GM21529 (cell line): ENCODE data around the gene SRR.
"Not testable (repeated sequence)": the region's sequence is repeated elsewhere in the genome, so short reads cannot be mapped to it uniquely, and the experiment has no call there.

Source experiments
- ATAC-seq: cut with Tn5 transposase; IDR thresholded peaks from one replicate; pipeline ENCODE4 v1.9.1; 2021; ENCODE audit not compliant: unreplicated experiment

The SRR gene

DNA sequence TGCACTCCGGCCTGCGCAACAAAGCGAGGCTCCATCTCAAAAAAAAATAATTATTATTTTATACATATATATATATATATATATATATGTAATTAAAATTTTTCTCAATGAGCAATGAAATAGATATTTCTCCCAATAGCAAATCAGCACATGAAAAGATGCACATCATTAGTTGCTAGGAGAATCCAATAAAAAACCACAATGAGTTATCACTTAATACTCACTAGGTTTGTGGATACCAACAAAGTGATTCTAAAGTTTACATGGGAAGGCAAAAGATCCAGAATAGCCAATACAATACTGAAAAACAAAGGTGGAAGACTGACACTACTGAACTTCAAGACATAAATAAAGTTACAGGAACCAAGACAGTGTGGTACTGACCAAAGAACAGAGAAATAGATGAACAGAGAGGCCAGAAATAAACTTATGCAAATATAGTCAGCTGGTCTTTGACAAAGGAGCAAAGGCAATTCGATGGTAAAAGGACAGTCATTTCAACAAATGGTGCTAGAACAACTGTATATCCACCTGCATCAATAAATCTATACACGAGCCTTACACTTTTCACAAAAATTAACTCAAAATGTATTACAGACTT is 13.8 kb upstream of the SRR start:
- no peak for ATAC-seq

DNA sequence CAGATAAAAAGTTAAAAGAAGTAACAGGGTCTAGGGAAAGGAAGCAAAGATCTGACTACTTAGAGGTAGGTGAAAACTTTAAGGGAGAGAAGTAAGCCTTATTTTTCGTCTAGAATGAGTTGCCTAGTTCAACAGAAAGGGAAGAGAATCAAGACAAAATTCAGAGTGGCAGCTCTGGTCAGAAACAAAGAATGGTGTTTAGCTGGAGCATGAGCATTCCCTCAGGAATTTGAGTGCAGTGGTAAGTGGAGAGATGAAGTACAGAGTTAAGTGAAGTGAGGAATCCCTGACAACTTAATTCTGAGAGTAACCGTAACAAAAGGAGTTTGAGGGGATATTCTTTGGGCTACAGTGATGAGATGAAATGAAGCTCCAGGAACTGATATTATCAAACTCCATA is 11.7 kb upstream of the SRR start:
- ATAC-seq = no peak

DNA sequence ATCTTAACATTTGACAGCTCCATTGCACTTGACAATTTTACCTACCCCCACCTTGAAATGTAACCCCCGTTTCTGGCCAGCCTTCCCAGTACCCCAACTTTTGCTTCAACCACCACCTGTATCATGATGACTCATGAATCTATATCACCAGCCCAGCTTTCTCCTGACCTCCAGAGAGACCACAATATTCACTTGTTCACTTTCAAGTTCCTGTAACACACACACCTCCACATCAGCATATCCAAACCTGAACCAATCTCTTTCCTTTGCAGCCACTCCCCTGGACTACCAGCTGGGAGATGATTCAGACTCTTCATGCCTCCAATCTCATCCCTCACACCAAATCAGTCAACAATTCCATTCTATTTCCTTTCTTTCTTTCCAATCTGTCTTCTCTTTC is 8.2 kb upstream of the SRR start:
- no peak for ATAC-seq

DNA sequence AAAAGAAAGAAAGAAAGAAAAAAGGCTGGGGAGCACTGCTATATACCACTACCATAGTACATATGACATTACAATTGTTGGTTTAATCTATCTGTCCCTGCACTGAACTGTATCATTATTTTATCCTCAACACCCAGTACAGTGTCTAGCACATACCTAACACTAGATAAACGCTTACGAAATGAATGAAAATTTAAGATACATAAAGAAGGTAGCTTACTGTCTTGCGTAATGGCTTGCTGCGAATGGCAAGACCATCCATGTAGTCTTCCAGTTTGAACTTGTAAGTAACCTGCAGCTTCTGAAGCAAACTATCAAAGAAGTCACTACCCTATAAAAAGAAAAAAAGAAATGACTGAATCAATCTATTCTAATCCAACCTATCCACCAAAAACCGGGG is 6.7 kb upstream of the SRR start:
- ATAC-seq = no peak

DNA sequence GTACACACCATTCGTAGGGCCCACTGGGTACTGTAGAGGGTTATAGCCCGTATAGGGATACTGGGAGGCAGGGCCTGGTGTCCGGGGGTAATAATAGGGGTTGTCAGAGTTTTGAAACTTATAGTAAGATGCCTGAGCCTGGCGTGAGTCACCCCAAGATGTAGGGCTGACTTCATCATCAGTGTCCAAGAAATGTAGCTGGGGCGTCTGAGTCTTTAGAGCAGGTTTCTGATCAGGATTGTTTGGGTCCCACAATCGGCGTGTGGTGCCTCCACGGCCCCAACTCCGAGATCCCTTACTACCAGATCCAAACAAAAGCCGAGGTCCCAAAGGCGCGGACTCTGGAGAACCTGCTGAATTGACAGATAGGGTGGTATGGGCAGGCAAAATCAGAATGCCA is 4.6 kb upstream of the SRR start:
- ATAC-seq = no peak

DNA sequence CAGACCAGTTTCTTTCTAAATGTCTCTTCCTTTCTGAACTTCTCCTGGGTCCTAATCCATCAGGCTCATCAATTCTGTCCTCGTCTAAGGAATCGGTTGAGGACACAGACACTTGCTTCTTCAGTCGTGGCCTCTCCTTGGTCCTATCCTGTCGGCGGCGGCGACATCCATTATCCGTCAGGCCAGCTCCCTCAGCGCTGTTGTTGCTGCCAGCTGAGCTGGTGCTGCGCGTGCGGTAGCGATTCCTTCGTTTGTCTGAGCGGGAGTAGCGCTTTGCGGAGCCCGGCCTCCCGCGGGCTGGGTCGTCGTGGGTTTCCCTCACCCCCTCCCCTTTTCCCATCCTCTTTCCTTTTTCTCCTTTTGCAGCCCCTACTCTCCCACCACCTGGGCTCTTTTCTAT is 4.0 kb upstream of the SRR start:
- no peak for ATAC-seq

DNA sequence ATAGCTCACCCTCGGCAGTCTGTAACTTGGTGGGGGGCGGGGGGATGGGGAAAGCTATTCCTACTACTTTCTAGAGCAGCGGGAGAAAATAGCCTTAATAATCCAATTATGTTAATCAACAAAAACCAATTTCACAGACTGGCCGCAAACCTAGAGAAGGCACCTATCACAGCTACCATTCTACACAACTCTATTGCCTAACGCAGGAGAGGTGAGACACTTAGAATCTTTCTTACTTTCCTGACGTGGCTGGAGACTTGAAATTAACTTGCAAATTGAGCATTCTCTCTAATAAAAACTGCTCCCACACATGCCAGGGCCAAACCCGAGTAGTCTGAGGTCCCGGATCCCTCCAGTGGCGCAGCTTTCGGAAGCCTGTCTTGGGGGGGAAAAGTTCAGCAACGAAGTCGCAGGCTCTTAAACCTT is 959 bp upstream of the SRR start:
- peak; percentile 10 for ATAC-seq

DNA sequence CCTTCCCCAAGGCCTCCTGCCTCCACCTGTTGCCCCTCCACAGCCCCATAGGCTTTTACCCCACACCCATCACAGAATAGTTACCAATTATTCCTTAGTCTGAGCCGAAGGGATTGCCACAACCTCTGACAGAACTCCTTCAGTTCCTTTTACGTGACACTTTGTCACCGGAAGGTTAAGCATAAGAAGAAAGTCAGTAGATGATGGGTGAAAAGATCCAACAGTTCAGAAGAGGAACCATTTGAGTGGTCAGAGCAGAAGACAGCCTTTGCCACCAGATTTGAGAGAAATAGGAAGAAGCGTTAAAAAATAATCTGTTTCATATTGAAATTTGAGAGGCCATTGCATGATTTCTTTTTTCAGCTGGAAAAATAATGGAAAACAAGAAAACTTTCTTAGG is 1.2 kb downstream of the SRR start:
- ATAC-seq = no peak

DNA sequence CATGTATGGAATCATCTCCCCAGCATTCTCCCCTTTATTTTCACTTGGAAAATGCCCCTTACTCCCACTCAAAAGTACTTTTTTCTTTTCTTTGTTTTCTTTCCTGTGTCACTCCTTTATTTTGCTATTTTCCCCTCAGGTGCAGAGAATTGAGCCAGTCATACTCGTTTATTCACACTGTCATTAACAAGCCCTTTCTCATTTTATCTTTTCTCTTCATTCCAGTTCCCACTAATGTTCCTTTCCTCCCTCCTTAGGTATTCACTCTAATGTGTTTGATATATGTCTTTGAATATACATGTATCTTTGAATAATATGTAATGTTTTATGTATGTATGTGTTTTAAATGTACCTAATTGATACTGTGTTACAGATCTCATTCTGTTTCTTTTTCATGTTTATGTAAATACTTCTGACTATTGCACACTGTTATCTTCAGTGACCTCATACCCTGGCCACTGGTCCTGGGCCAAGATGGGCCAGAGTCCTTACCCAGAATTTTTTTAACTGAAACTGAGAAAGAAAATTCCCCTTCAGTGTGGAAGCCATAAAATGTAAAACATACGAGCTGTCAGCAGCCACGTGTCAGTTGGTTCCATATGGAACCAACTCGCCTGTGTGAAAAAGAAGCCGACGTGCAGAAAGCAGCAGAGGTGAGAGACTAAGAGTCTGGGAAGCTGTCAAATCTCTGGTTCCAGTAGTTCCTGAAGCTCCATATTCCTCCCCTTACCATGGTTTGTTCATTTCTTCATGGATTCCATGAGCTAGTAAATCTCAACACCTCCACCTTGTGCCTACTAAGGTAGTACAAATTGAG is 5.8 kb downstream of the SRR start:
- no peak for ATAC-seq

DNA sequence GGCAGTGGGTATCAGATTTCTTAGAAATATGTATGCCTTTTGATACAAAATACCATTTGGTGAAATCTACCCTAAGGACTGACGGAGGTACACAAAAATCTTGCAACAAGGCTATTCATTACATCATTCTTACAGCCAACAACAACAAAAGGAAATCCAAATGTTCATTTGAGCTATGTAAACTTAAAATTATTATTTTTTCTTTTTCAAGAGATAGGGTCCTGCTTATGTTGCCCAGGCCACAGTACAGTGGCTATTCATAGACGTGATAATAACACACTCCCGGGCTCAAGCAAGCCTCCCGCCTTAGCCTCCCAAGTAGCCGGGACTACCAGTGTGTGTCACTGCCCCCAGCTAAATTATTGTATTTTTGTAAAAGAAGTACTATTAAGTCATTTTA is 9.0 kb downstream of the SRR start:
- ATAC-seq = no peak

DNA sequence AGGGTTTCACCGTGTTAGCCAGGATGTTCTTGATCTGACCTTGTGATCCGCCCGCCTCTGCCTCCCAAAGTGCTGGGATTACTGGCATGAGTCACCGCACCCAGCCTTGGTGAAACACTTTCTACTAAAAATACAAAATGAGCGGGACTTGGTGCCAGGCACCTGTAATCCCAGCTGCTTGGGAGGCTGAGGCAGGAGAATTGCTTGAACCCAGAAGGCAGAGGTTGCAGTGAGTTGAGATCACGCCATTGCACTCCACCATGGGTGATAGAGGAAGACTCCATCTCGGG is 13.1 kb downstream of the SRR start:
- not testable (repeated sequence) for ATAC-seq

DNA sequence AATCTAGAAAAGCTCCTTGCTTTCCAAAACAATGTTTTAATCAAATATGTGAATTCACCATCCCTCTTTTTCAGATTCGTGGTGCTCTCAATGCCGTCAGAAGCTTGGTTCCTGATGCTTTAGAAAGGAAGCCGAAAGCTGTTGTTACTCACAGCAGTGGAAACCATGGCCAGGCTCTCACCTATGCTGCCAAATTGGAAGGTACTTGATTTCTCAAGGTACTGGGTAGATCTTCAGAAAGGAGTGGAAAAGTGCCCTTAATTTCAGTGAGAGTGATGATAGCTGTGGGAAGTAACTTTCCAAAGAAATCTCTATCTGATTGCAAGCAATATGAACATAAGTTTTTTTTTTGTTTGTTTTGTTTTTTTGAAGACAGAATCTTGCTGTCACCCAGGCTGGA is 14.0 kb downstream of the SRR start:
- no peak for ATAC-seq

DNA sequence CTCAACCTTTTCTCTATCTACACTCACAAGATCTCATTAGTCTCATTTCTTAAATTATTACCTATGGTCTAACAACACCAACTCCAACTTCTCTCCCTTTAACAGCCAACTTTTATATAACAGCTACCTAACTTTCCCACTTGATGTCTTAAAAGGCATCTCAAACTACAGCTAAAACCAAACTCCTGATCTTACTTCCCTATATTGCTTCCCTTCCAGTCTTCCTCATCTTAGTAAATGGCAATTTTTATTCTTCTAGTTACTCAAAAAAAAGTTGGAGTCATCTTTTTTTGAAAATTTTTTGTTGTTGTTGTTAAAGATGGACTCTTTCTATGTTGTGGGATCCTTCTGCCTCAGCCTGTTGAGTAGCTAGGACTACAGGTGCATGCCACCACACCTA is 15.3 kb downstream of the SRR start:
- no peak for ATAC-seq

DNA sequence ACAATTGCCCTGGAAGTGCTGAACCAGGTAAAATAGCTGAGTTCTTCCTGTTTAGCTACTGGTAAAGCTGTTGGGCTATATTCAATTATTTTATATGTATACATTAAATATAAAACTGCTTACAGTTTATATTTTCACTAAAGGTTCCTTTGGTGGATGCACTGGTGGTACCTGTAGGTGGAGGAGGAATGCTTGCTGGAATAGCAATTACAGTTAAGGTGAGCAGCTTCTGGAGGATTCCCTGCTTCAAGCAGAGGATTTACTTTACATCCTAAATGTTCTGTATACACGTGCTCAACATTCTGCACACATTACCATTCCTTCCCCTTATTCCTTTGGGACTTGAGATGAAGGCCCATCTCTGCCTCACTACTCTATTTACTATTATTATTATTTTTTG is 17.6 kb downstream of the SRR start:
- ATAC-seq = no peak

DNA sequence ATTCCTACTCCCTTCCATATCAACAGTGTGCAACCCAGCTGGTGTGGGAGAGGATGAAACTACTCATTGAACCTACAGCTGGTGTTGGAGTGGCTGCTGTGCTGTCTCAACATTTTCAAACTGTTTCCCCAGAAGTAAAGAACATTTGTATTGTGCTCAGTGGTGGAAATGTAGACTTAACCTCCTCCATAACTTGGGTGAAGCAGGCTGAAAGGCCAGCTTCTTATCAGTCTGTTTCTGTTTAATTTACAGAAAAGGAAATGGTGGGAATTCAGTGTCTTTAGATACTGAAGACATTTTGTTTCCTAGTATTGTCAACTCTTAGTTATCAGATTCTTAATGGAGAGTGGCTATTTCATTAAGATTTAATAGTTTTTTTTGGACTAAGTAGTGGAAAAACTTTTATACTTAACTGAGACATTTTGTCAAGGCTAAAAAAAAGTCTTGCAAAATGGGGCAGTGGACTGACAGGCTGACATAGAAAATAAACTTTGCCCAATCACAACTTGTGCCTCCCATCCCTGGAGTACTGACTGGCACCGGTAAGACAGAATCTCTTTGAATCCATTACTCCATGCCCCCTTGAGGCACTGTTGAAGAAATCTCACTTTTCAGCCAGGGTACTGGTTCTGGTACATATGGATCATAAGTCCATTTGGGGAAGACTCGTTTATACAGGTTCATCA is 20.0 kb downstream of the SRR start:
- no peak for ATAC-seq

DNA sequence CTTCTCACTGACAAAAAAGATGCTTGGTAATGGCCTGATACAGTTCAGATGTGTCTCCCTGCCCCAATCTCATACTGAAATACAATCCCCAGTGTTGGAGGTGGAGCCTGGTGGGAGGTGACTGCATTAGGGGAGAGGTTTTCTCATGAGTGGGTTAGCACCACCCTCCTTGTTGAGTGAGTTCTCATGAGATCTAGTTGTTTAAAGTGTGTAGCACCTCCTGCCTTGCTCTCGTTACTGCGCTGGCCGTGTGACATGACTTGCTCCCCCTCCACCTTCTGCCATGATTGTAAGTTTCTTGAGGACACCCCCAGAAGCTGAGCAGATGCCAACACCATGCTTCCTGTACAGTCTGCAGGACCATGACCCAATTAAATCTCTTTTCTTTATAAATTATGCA is 27.6 kb downstream of the SRR start:
- ATAC-seq = no peak

DNA sequence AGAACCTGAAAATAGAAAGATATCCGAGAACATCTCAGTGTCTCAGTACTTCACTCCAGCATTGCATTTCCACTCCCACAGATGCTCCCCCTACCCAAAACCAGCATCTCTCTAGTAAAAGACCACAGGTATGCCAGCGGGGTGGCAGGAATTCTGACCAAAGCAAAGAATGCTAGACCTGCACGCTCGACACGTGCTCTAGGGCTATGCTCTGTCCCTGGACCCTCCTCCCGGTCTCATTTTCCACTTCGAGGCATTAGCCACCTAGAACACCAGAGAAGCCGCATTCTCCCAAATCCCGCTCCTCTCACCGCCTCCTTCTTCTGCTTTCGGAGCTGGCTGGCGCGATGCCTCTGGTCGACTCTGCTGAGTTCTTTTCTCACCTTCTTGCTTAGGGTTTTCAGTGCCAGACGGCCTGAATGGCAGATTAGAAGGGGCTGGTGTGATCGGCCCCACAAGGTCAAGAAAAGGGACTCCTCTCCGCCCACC is 32.0 kb downstream of the SRR start:
- no peak for ATAC-seq

DNA sequence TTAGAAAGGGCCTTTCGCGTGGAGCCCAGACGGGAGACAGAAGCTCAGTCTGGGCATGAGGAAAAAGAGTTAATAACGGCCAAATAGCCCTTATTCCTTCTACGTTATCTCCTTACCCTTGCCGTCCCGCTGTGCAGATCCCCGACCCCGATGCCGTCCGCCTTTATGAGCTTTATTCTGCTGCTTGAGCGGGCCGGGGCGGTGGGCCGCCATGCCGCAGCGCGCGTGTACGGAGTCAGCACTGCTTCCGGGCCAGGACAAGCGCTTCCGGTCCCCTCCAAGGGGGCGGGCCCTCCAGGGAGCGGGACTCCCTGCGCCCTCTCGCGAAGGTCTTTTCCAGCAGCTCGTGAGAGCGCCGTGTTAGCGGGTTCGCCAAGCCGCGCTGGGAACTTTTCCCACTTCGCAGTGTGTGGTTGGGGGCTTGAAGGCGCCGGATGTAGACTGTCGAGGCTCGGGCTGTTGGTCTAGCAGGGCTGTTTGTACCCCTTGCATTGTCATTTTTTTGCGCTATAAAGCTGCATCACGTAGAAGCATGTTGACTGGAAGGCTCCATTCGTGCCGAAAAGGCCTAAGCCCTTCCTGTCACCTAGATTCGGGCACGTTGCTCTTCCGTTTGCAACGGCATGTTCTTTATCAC is 32.6 kb downstream of the SRR start, which contains the start of gene TSR1:
TSR1 (minus strand) TSS at position 243 of the 637 bp plus-strand sequence; CDS start at position 213, 30 bp downstream.
- peak; percentile 75 for ATAC-seq

DNA sequence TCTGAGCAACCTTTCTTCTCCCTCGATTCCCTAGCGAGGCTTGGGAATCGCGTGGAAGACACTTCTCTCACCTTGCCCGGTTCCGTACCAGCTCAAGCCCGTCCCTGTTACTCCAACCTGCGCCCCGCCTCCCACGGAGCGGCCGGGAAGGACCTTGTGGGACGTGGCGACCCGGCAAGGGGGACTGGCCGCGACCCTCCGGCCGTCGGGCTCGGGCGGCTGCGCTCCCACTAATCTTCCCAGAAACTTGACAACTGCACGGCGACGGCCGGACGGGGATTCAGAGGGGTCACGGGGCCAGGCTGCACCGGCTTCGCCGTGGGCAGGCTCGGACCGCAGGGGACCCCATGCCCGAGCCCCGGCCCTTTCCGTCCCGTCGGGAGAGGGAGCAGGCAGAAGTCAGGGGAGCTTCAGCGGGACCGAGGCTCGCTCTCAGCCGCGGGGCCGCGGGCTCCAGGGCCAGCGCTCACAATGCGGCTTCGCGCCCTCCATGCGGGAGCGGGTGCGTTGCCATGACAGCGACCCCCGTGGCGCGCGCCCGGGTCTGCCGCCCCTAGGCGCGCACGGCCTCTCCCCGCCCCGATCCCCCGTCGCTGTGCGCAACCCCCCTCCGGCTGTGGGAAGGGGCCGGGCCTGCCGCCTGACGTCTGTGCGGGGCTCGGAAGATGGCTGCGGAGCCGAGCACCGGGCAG is 33.2 kb downstream of the SRR start, which contains the start of gene SGSM2:
SGSM2 (plus strand) TSS at position 650 of the 692 bp plus-strand sequence. CDS start 188 bp downstream, outside the sequence.
- ATAC-seq = no peak

DNA sequence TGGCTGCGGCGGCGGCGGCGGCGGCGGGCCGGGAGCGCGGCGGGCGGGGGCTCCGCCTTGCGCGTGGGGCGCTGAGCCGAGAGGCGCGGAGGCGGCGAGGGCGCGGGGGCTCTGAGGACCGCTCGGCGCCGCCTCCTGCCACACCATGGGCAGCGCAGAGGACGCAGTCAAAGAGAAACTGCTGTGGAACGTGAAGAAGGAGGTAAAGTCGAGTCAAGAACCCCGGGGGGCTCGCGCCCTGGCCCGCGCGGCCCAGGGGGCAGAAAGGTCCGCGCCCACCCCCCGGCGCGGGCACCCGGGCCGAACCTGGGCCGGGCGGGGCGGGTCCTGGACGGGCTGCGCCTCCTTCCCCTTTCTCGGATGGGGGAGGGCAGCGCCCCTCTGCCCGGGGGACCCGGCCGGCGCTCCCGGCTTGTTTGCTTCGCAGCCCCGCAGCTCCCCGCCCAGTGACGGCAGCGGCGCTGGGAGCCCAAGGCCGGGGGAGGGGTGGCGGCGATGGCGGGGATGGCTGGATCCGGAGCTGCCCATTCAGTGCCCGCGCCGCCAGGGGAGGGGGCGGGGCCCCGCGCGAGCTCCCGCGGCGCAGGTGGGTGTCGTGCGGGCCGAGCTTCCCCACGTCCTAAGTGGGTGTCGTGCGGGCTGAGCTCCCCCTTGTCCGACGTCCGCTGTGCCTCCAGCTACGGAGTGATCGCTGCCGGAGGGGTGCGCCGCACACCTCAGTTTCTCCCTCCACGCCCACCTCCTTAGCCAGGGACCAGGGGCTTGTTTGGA is 34.0 kb downstream of the SRR start:
- no peak for ATAC-seq
